DOHH2 (cell line): ENCODE data around the gene RHBG.

Source experiments
- EZH2phosphoT487 ChIP-seq: fragments of 200-600 bp; sonication (generic); IDR thresholded peaks from 2 replicates; pipeline ENCODE4 v1.6.1; 2017; ENCODE audit warnings: borderline replicate concordance, mild to moderate bottlenecking, antibody characterized with exemption, low read length, moderate library complexity, mixed read lengths
- TF ChIP-seq, protein P1 (sequence below): fragments of 200-600 bp; sonication (generic); IDR thresholded peaks from one replicate; pipeline ENCODE4 v1.5.1; 2014; ENCODE audit warnings: antibody characterized with exemption, mild to moderate bottlenecking, low read depth, low read length; ENCODE audit not compliant: poor library complexity, severe bottlenecking

- TF ChIP-seq EZH2phosphoT487, result no peak
- TF ChIP-seq, protein P1, sequence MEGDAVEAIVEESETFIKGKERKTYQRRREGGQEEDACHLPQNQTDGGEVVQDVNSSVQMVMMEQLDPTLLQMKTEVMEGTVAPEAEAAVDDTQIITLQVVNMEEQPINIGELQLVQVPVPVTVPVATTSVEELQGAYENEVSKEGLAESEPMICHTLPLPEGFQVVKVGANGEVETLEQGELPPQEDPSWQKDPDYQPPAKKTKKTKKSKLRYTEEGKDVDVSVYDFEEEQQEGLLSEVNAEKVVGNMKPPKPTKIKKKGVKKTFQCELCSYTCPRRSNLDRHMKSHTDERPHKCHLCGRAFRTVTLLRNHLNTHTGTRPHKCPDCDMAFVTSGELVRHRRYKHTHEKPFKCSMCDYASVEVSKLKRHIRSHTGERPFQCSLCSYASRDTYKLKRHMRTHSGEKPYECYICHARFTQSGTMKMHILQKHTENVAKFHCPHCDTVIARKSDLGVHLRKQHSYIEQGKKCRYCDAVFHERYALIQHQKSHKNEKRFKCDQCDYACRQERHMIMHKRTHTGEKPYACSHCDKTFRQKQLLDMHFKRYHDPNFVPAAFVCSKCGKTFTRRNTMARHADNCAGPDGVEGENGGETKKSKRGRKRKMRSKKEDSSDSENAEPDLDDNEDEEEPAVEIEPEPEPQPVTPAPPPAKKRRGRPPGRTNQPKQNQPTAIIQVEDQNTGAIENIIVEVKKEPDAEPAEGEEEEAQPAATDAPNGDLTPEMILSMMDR, result no peak
Observed at GRCh38 chr1:156386134-156386901, 17.3 kb downstream of the RHBG start.
